Measurements from ENCODE around the gene FCSK. TPM values are rescaled to one million over a fixed set of nuclear protein-coding genes. Genes with fewer than 3 reads are reported as not detected.
A peak's percentile ranks its signal among the peaks of the same experiment; 100 is the strongest.

Gene FCSK
- total RNA-seq, 1 donor from 2014 or later: 19.5 TPM

- Mint-ChIP-seq H3K27me3 (no peaks in the 10 kb centered on the region), H3K36me3 (no peaks in the 10 kb centered on the region), H3K27ac (no peak overlapping the region), H3K4me1 (ENCODE audit: unreplicated experiment) (no peaks in the 10 kb centered on the region), H3K4me3 (no peak overlapping the region), H3K9me3 (no peaks in the 10 kb centered on the region)
- no peak for TF ChIP-seq CTCF (conservative IDR thresholded peaks at IDR 0.05)
- no peak for DNase-seq (ENCODE audit: extremely low spot score, unreplicated experiment)
Observed at GRCh38 chr16:70468776-70469525, 14.6 kb downstream of the FCSK start.

- no peak for DNase-seq (ENCODE audit: extremely low spot score, unreplicated experiment)
- Mint-ChIP-seq H3K27me3 (no peaks in the 10 kb centered on the region), H3K36me3 (no peaks in the 10 kb centered on the region), H3K27ac (no peak overlapping the region), H3K4me3 (no peak overlapping the region), H3K9me3 (no peaks in the 10 kb centered on the region), H3K4me1 (ENCODE audit: unreplicated experiment) (no peaks in the 10 kb centered on the region)
- TF ChIP-seq CTCF (conservative IDR thresholded peaks at IDR 0.05): no peak
Observed at GRCh38 chr16:70470141-70470926, 15.9 kb downstream of the FCSK start.

GRCh38 chr16:70470927-70471341 is 16.5 kb downstream of the FCSK start:
- no peaks in the 10 kb centered on the region for H3K27me3 Mint-ChIP-seq
- peak; percentile 65 for TF ChIP-seq CTCF (conservative IDR thresholded peaks at IDR 0.05)
- no peak overlapping the region for H3K27ac Mint-ChIP-seq
- no peaks in the 10 kb centered on the region for H3K4me1 Mint-ChIP-seq (ENCODE audit: unreplicated experiment)
- no peak overlapping the region for H3K4me3 Mint-ChIP-seq
- DNase-seq (ENCODE audit: extremely low spot score, unreplicated experiment): no peak
- no peaks in the 10 kb centered on the region for H3K36me3 Mint-ChIP-seq
- no peaks in the 10 kb centered on the region for H3K9me3 Mint-ChIP-seq

- Mint-ChIP-seq H3K4me1 (ENCODE audit: unreplicated experiment) (peaks cover 5% of the 10 kb centered on the region), H3K27me3 (no peaks in the 10 kb centered on the region), H3K36me3 (no peaks in the 10 kb centered on the region), H3K27ac (no peak overlapping the region), H3K4me3 (no peak overlapping the region), H3K9me3 (no peaks in the 10 kb centered on the region)
- DNase-seq (ENCODE audit: extremely low spot score, unreplicated experiment): no peak
- TF ChIP-seq CTCF (conservative IDR thresholded peaks at IDR 0.05): no peak
Observed at GRCh38 chr16:70472786-70473433, 18.5 kb downstream of the FCSK start.

DNA sequence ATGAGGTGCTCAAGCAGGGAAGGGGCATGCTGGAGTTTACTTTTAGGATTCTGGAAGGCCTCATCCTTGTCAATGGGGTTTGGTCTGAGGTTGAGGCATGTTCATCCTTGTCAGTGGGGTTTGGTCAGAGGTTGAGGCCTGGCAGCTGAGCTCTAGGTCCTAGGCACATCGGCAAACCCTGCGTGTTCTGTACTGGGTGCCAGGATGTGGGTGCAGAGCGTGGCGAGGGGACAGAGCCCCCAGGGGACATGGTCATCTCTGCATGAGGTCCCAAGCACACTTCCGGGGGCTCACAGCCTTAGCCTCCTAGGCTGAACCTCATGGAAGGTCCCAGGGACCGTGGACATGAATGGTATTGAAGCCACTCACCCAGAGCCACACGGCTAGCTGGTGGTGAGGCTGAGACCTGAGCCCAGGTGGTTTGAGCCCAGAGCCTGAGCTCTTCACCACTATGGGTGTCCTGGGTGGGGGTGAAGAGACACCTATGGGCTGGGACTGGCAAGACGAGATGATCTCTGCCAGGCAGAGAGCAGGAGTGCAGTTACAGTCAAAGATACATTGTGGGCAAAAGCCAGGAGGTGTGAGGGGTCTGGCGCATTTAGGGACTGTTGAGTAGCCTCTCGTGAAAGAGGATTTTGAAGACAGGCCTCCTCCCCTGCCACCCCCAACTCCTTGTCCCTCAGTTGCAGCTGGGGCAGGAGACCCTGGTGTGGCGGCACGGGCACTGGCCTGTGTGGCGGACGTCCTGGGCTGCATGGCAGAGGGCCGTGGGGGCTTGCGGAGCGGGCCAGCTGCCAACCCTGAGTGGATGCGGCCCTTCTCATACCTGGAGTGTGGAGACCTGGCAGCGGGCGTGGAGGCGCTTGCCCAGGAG is 19.3 kb downstream of the FCSK start:
- H3K4me3 Mint-ChIP-seq: no peak overlapping the region
- no peak for DNase-seq (ENCODE audit: extremely low spot score, unreplicated experiment)
- H3K36me3 Mint-ChIP-seq: no peaks in the 10 kb centered on the region
- peaks cover 5% of the 10 kb centered on the region for H3K4me1 Mint-ChIP-seq (ENCODE audit: unreplicated experiment)
- H3K9me3 Mint-ChIP-seq: no peaks in the 10 kb centered on the region
- no peaks in the 10 kb centered on the region for H3K27me3 Mint-ChIP-seq
- no peak for TF ChIP-seq CTCF (conservative IDR thresholded peaks at IDR 0.05)
- no peak overlapping the region for H3K27ac Mint-ChIP-seq
